HG03045 (cell line): ENCODE results near the gene FOXD2.
"Not testable (repeated sequence)": the region's sequence is repeated elsewhere in the genome, so short reads cannot be mapped to it uniquely, and the experiment has no call there.

ENCODE experiments used
- ATAC-seq: cut with Tn5 transposase; IDR thresholded peaks from one replicate; pipeline ENCODE4 v1.9.1; 2021; ENCODE audit warnings: mild to moderate bottlenecking, moderate library complexity; ENCODE audit not compliant: unreplicated experiment

The FOXD2 gene

GRCh38 chr1:47439017-47439818, 1.4 kb downstream of the FOXD2 start:
- ATAC-seq, result no peak

GRCh38 chr1:47439819-47440598, 2.2 kb downstream of the FOXD2 start:
- no peak for ATAC-seq

- no peak for ATAC-seq
Measured at GRCh38 chr1:47440599-47441081, 2.8 kb downstream of the FOXD2 start.

GRCh38 chr1:47441450-47442106, 3.7 kb downstream of the FOXD2 start:
- ATAC-seq, result no peak

GRCh38 chr1:47442202-47442601, 4.4 kb downstream of the FOXD2 start:
- ATAC-seq, result no peak

DNA sequence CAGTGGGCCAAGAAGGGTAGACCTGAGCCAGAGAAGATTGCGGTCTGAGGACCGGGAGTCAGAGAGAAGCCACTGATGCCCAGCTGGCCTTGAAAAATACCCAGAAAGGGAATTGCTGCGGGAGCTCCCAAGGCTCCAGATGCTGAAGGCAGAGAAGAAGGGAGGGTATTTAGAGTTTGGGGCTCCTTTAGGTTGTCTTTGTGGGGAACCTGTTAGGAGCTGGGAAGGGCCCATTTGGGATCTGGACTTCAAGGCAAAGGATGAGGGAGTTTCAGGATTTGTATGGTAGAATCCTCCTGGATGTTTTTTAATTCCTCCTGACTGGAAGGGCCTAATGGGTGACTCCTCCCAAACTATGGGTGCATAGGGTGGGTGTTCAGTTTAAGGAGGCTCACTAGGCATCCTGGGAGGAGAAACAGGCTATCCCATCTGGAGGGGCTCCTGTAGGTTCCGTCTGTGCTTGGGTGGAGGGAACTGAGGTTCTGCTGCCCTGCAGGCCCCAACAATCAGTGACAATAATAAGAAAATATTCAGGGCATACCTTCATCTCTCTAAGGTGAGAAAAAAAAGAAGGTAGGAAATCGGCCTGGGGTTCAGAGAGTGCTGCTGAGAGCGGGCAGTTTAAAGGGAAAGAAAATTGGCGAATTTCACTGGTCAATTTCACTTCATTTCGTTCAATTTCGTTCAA, 5.1 kb downstream of the FOXD2 start:
- no peak for ATAC-seq

DNA sequence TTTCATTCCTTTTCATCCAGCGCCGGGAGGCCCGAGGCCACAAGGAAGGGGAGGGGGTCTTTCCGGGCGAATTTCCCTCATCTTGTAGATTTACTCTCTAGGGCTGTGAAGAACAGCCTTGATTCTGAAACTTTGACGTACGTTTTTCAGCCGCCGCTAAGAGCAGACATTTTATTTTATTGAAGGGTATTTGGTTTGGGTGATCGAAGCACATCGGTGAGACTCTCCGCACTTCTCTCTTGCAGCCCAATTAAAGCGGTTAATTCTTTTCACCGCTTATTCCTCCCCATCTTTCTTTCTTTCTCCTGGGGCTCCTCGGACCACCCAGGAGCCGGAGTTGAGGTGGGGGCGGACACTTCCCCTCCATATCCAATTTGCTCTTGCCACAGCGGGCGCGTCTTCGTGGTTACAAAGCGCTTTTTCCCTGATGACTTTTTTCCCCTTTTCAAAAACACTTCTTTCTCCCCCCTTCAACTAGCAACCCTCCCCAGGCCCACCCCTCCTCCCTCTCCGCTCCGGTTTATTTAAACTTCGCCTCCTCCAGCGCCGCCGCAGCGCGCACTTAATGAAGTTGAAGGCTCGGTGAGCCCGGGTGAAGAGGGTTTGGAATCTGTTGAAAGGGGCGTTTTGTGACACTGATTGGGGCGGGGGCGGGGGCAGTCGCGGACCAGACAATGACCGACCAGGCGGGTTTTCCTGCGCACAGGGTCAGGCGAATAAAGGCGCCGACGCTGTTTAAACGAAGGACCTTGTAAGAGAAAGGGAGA, 5.9 kb downstream of the FOXD2 start:
- no peak for ATAC-seq

DNA sequence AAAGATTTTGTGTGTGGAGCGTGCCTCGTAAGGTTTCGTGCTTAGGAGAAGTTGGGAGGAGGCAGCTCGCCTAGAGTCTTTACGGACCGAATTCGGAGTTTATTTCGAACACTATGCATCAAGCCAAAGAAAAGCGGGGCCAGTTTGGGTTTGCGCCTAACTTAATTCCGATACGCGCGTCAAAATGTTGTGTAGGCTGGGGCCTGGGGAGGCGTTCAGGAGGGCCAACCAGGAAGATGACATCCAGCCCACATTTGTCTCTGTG, 6.4 kb downstream of the FOXD2 start:
- ATAC-seq, result no peak

GRCh38 chr1:47444562-47445465, 7.0 kb downstream of the FOXD2 start:
- no peak for ATAC-seq

DNA sequence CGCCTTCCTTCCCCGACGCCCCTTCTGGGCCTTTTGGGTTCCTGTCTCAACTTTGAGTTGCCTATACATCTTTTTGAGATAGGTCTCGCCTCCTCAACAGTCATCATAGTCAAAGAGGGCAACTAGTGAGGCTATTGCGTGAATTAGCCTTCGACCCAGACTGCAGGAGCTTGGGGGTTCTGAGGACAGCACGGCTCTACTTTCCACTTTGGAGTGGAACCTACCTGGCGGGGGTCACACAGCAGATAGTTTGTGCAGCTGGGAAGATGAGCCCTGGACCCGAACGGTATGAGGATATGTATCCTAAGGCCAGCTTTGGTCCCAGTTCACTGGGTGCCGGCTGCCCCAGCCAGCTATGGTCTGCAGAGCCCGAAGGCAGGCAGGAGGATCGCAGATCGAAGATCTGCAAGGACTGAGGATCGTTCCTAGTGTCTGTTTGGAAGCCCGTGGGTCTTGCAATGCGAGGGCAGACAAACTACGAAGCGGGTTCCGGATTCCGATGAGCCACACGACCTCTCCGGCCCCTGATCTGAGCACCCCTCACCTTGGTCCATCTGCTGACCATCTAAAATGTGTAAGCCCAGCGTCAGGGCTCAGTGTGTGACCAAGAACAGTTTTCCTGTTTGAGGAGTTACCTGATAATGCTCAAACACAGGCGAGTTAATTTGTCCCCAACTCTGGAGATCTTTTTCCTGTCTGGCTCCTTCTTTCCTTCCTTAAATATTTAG, 8.1 kb downstream of the FOXD2 start:
- ATAC-seq, result no peak

DNA sequence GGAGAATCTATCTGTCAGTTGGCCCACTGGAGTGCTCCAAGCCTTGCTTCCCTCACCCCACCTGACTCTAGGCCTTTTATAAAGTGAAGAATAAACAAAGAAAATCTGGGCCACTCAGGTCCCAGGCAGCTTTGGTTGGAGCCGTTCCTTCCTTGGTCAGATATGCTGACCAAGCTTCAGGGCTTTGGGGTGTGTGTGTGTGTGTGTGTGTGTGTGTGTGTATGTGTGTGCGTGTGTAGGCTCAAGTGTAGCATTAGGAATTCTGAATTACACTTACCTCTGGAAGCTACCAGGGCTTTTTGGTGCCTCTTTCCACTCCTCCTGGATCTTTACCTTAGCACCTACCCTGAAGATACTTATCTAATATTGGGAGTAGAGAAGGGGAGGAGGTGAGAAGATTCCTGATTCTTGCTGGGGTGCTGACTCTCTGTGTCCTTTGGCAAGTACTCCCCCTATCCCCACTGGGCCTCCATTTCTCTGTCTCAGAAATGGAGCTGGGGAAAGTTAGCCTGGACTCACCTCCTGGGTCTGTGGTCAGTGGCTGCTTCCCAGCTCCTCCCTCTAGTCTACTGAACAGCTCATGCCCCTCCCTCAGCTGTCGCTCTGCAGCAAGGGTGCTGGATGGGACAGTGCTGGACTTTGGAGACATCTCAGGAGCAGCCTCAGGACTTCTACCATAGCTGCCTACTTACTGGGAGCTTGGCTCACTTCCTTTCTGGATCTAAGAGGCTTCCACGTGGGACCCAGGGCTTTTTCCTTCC, 10.8 kb downstream of the FOXD2 start:
- no peak for ATAC-seq

GRCh38 chr1:47449822-47450552, 12.1 kb downstream of the FOXD2 start:
- no peak for ATAC-seq

DNA sequence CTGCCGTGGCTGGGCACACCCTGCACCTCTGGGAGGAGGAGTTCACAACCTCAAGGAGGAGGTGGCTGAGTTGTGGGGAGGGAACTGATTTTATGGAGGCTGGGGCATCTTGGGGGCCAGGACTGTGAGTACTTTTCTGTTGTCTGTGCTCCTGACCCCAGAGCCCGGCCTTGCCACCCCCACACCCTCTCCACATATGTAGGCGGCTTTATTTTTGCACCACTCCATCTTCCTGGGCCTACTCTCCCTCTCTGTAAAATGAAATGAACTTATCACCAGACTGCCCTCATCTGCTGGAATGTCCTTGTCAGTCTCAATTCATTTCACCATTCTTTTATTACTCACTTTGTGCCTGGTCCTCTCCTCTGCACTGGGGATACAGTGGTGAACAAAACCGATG, 12.8 kb downstream of the FOXD2 start:
- no peak for ATAC-seq

GRCh38 chr1:47452426-47452825, 14.6 kb downstream of the FOXD2 start:
- no peak for ATAC-seq

GRCh38 chr1:47453910-47454309, 16.1 kb downstream of the FOXD2 start:
- not testable (repeated sequence) for ATAC-seq

DNA sequence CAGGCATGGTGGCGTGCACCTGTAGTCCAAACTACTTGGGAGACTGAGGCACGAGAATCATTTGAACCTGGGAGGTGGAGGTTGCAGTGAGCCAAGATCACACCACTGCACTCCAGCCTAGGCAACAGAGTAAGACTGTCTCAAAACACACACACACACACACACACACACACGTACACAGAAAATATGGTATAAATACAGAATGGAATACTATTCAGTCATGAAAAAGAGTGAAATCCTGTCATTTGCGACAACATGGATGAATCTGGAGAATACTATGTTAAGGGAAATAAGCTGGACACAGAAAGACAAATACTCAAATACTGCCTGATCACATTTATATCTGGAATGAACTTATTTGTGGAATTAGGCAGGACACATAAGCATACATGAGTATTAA, 18.4 kb downstream of the FOXD2 start:
- no peak for ATAC-seq

DNA sequence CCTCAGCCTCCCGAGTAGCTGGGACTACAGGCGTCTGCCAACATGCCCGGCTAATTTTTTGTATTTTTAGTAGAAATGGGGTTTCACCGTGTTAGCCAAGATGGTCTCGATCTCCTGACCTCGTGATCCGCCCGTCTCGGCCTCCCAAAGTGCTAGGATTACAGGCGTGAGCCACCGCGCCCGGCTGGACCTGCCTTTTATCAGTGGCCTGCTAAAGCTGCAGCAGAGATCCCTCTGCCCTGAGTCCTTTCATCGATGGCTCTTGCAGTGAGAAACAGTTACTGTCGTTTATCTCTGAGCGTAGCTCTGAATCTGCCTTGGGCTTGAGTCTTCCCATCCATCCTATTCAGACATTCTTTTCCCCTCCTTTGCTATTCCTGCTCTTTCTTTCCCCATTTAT, 19.7 kb downstream of the FOXD2 start:
- not testable (repeated sequence) for ATAC-seq
